HG02884 (cell line): ENCODE measurements around the gene TMEM229B.

Source experiments
- ATAC-seq: cut with Tn5 transposase; IDR thresholded peaks from one replicate; pipeline ENCODE4 v1.9.1; 2021; ENCODE audit warnings: mild to moderate bottlenecking, moderate library complexity; ENCODE audit not compliant: unreplicated experiment

TMEM229B gene

GRCh38 chr14:67515386-67516079 lies 27.0 kb upstream of the TMEM229B start:
- ATAC-seq, result peak; percentile 53

GRCh38 chr14:67514650-67515385 lies 26.3 kb upstream of the TMEM229B start:
- peak; percentile 43 for ATAC-seq

- ATAC-seq, result no peak
Measured at GRCh38 chr14:67514203-67514607, 25.7 kb upstream of the TMEM229B start.

GRCh38 chr14:67513631-67514108 lies 25.1 kb upstream of the TMEM229B start:
- no peak for ATAC-seq

- no peak for ATAC-seq
Measured at GRCh38 chr14:67512463-67513310, 24.2 kb upstream of the TMEM229B start.

GRCh38 chr14:67510836-67511235 lies 22.3 kb upstream of the TMEM229B start:
- ATAC-seq, result no peak

GRCh38 chr14:67510121-67510520 lies 21.6 kb upstream of the TMEM229B start:
- no peak for ATAC-seq

GRCh38 chr14:67508956-67509355 lies 20.4 kb upstream of the TMEM229B start:
- ATAC-seq, result no peak

- ATAC-seq, result no peak
Measured at GRCh38 chr14:67505254-67505653, 16.7 kb upstream of the TMEM229B start.

GRCh38 chr14:67503331-67503730 lies 14.8 kb upstream of the TMEM229B start:
- no peak for ATAC-seq

- ATAC-seq, result no peak
Measured at GRCh38 chr14:67502867-67503266, 14.3 kb upstream of the TMEM229B start.

GRCh38 chr14:67501670-67502069 lies 13.1 kb upstream of the TMEM229B start:
- no peak for ATAC-seq

- no peak for ATAC-seq
Measured at GRCh38 chr14:67500981-67501380, 12.5 kb upstream of the TMEM229B start.

GRCh38 chr14:67497716-67498115 lies 9.2 kb upstream of the TMEM229B start:
- no peak for ATAC-seq

- ATAC-seq, result no peak
Measured at GRCh38 chr14:67497216-67497615, 8.7 kb upstream of the TMEM229B start.

GRCh38 chr14:67495827-67496226 lies 7.3 kb upstream of the TMEM229B start:
- no peak for ATAC-seq

- peak; percentile 51 for ATAC-seq
Measured at GRCh38 chr14:67493092-67493717, 4.7 kb upstream of the TMEM229B start.

GRCh38 chr14:67492538-67492937 lies 4.0 kb upstream of the TMEM229B start:
- no peak for ATAC-seq

- no peak for ATAC-seq
Measured at GRCh38 chr14:67491741-67492507, 3.4 kb upstream of the TMEM229B start.

- no peak for ATAC-seq
Measured at GRCh38 chr14:67491285-67491684, 2.8 kb upstream of the TMEM229B start.
